Coronary artery (tissue), 2 donors: ENCODE results near the gene ATXN2.

Source experiments
- DNase-seq: peaks from one replicate; pipeline ENCODE4 v3.0.0-alpha.2; 2017; ENCODE audit warnings: low spot score
- H3K27ac ChIP-seq, 2 donors: fragments of 200-600 bp; sonication (generic); one replicate each; pipeline ENCODE4 v1.5.1; 2016 to 2019
- H3K4me3 ChIP-seq: fragments of 200-600 bp; sonication (generic); 2 replicates; pipeline ENCODE4 v1.5.1; 2016; ENCODE audit warnings: mild to moderate bottlenecking, moderate library complexity
- CTCF ChIP-seq: fragments of 200-600 bp; sonication (generic); IDR thresholded peaks from one replicate; pipeline ENCODE4 v1.5.1; 2019; ENCODE audit warnings: antibody characterized with exemption

ATXN2 gene

GRCh38 chr12:111446631-111447570 is 152.2 kb downstream of the ATXN2 start:
- no peak for TF ChIP-seq CTCF
- peak overlapping the region in 1 of 2 donors; percentile 78 for H3K27ac ChIP-seq
- peak; percentile 55 for DNase-seq
- no peak overlapping the region for H3K4me3 ChIP-seq

- Histone ChIP-seq H3K4me3 (peak overlapping the region; percentile 9), H3K27ac (peak overlapping the region; percentile 1 to 78)
- TF ChIP-seq CTCF: no peak
- DNase-seq: peak; percentile 71
Measured at GRCh38 chr12:111445726-111446581, 153.2 kb downstream of the ATXN2 start.

- H3K4me3 ChIP-seq: peak overlapping the region; percentile 9
- peak; percentile 78 for DNase-seq
- H3K27ac ChIP-seq: peak overlapping the region; percentile 1 to 78
- no peak for TF ChIP-seq CTCF
Measured at GRCh38 chr12:111444925-111445725, 154.0 kb downstream of the ATXN2 start.

- no peak for TF ChIP-seq CTCF
- DNase-seq: no peak
- peak overlapping the region; percentile 1 to 78 for H3K27ac ChIP-seq
- no peak overlapping the region for H3K4me3 ChIP-seq
Measured at GRCh38 chr12:111444314-111444924, 154.7 kb downstream of the ATXN2 start.

- DNase-seq: peak; percentile 59
- Histone ChIP-seq H3K4me3 (no peak overlapping the region), H3K27ac (peak overlapping the region; percentile 9 to 48)
- TF ChIP-seq CTCF: no peak
Measured at GRCh38 chr12:111443586-111443985, 155.5 kb downstream of the ATXN2 start.

- peak; percentile 56 for DNase-seq
- Histone ChIP-seq H3K4me3 (no peak overlapping the region), H3K27ac (peak overlapping the region; percentile 9 to 48)
- TF ChIP-seq CTCF: no peak
Measured at GRCh38 chr12:111443086-111443485, 156.0 kb downstream of the ATXN2 start.
